T-helper 2 cell treated with Interferon-gamma antibody and Interleukin-4, amounts not matched to agents 5 μg/mL and 100 μg/mL, for 36 hours (primary cell): ENCODE results near the gene AMZ2.
"Not testable (repeated sequence)": the region's sequence is repeated elsewhere in the genome, so short reads cannot be mapped to it uniquely, and the experiment has no call there.

Experiments
- DNase-seq: peaks from one replicate; pipeline ENCODE4 v3.0.0; 2021; ENCODE audit warnings: low spot score
- H3K27ac Mint-ChIP-seq: one replicate; pipeline ENCODE4 v1.8.0; 2021; ENCODE audit warnings: mild to moderate bottlenecking, mixed read lengths
- H3K27me3 Mint-ChIP-seq: one replicate; pipeline ENCODE4 v1.8.0; 2021; ENCODE audit warnings: low read depth, mixed read lengths
- H3K36me3 Mint-ChIP-seq: one replicate; pipeline ENCODE4 v1.8.0; 2021; ENCODE audit warnings: low read depth, mixed read lengths
- H3K4me1 Mint-ChIP-seq: one replicate; pipeline ENCODE4 v1.8.0; 2021; ENCODE audit warnings: low read depth, mixed read lengths
- H3K4me3 Mint-ChIP-seq: one replicate; pipeline ENCODE4 v1.8.0; 2022; ENCODE audit warnings: mild to moderate bottlenecking, moderate library complexity, mixed read lengths
- H3K9me3 Mint-ChIP-seq: one replicate; pipeline ENCODE4 v1.8.0; 2021; ENCODE audit warnings: mixed read lengths

AMZ2 gene

GRCh38 chr17:68209191-68209900 is 38.5 kb upstream of the AMZ2 start:
- H3K4me3 Mint-ChIP-seq, H3K27ac Mint-ChIP-seq, H3K27me3 Mint-ChIP-seq, DNase-seq, H3K9me3 Mint-ChIP-seq: not testable (repeated sequence)
- Mint-ChIP-seq H3K36me3 (peaks cover 54% of the 10 kb centered on the region), H3K4me1 (peaks cover 37% of the 10 kb centered on the region)

- no peak overlapping the region for H3K4me3 Mint-ChIP-seq
- DNase-seq, result no peak
- H3K4me1 Mint-ChIP-seq, result peaks cover 40% of the 10 kb centered on the region
- H3K27me3 Mint-ChIP-seq, result no peaks in the 10 kb centered on the region
- H3K9me3 Mint-ChIP-seq, result no peaks in the 10 kb centered on the region
- H3K27ac Mint-ChIP-seq, result no peak overlapping the region
- H3K36me3 Mint-ChIP-seq, result peaks cover 60% of the 10 kb centered on the region
These were observed 37.1 kb upstream of the AMZ2 start for GRCh38 chr17:68210570-68211315.

- not testable (repeated sequence) for H3K9me3 Mint-ChIP-seq, DNase-seq, H3K4me3 Mint-ChIP-seq, H3K27me3 Mint-ChIP-seq
- Mint-ChIP-seq H3K27ac (peak overlapping the region; percentile 27), H3K36me3 (peaks cover 58% of the 10 kb centered on the region), H3K4me1 (peaks cover 28% of the 10 kb centered on the region)
These were observed 34.1 kb upstream of the AMZ2 start for GRCh38 chr17:68213428-68214411.

- not testable (repeated sequence) for H3K27ac Mint-ChIP-seq, DNase-seq, H3K4me3 Mint-ChIP-seq, H3K9me3 Mint-ChIP-seq, H3K27me3 Mint-ChIP-seq
- peaks cover 52% of the 10 kb centered on the region for H3K36me3 Mint-ChIP-seq
- H3K4me1 Mint-ChIP-seq, result peaks cover 24% of the 10 kb centered on the region
These were observed 32.4 kb upstream of the AMZ2 start for GRCh38 chr17:68215453-68215852.

- not testable (repeated sequence) for H3K27ac Mint-ChIP-seq, H3K27me3 Mint-ChIP-seq
These were observed 28.4 kb upstream of the AMZ2 start for GRCh38 chr17:68219429-68219828.

GRCh38 chr17:68220186-68220585 is 27.7 kb upstream of the AMZ2 start:
- not testable (repeated sequence) for H3K4me1 Mint-ChIP-seq, H3K27ac Mint-ChIP-seq, H3K27me3 Mint-ChIP-seq, H3K4me3 Mint-ChIP-seq, H3K9me3 Mint-ChIP-seq, DNase-seq
- peaks cover 35% of the 10 kb centered on the region for H3K36me3 Mint-ChIP-seq

More at GRCh38 chr17:68219429-68219828, 28.4 kb upstream of the AMZ2 start:
- peaks cover 38% of the 10 kb centered on the region for H3K36me3 Mint-ChIP-seq
- not testable (repeated sequence) for DNase-seq, H3K4me1 Mint-ChIP-seq, H3K4me3 Mint-ChIP-seq, H3K9me3 Mint-ChIP-seq

GRCh38 chr17:68220786-68221185 is 27.1 kb upstream of the AMZ2 start:
- H3K27me3 Mint-ChIP-seq, H3K4me3 Mint-ChIP-seq, H3K9me3 Mint-ChIP-seq, DNase-seq, H3K27ac Mint-ChIP-seq, H3K4me1 Mint-ChIP-seq: not testable (repeated sequence)
- peaks cover 32% of the 10 kb centered on the region for H3K36me3 Mint-ChIP-seq

- no peak for DNase-seq
- peak overlapping the region; percentile 52 for H3K27ac Mint-ChIP-seq
- H3K9me3 Mint-ChIP-seq, result no peaks in the 10 kb centered on the region
- H3K4me1 Mint-ChIP-seq, result peaks cover 8% of the 10 kb centered on the region
- no peaks in the 10 kb centered on the region for H3K27me3 Mint-ChIP-seq
- peaks cover 29% of the 10 kb centered on the region for H3K36me3 Mint-ChIP-seq
- no peak overlapping the region for H3K4me3 Mint-ChIP-seq
These were observed 26.1 kb upstream of the AMZ2 start for GRCh38 chr17:68221786-68222185.

GRCh38 chr17:68222606-68223005 is 25.2 kb upstream of the AMZ2 start:
- no peak for DNase-seq
- Mint-ChIP-seq H3K36me3 (peaks cover 31% of the 10 kb centered on the region), H3K9me3 (no peaks in the 10 kb centered on the region), H3K27me3 (no peaks in the 10 kb centered on the region), H3K27ac (peak overlapping the region; percentile 34), H3K4me3 (no peak overlapping the region), H3K4me1 (peaks cover 11% of the 10 kb centered on the region)

- peaks cover 26% of the 10 kb centered on the region for H3K4me1 Mint-ChIP-seq
- not testable (repeated sequence) for H3K9me3 Mint-ChIP-seq, H3K27me3 Mint-ChIP-seq, H3K4me3 Mint-ChIP-seq, H3K27ac Mint-ChIP-seq, DNase-seq
- peaks cover 24% of the 10 kb centered on the region for H3K36me3 Mint-ChIP-seq
These were observed 22.8 kb upstream of the AMZ2 start for GRCh38 chr17:68225055-68225454.

GRCh38 chr17:68228039-68228680 is 19.7 kb upstream of the AMZ2 start:
- H3K27me3 Mint-ChIP-seq, H3K9me3 Mint-ChIP-seq, H3K4me3 Mint-ChIP-seq: not testable (repeated sequence)
- peaks cover 23% of the 10 kb centered on the region for H3K4me1 Mint-ChIP-seq
- H3K36me3 Mint-ChIP-seq, result peaks cover 16% of the 10 kb centered on the region
- peak; percentile 50 for DNase-seq
- peak overlapping the region; percentile 83 for H3K27ac Mint-ChIP-seq

- no peak for DNase-seq
- no peak overlapping the region for H3K4me3 Mint-ChIP-seq
- H3K9me3 Mint-ChIP-seq, result no peaks in the 10 kb centered on the region
- H3K27ac Mint-ChIP-seq, result peak overlapping the region; percentile 5
- H3K27me3 Mint-ChIP-seq, result no peaks in the 10 kb centered on the region
- H3K36me3 Mint-ChIP-seq, result peaks cover 18% of the 10 kb centered on the region
- H3K4me1 Mint-ChIP-seq, result peaks cover 23% of the 10 kb centered on the region
These were observed 18.8 kb upstream of the AMZ2 start for GRCh38 chr17:68228817-68229570.

GRCh38 chr17:68229619-68230018 is 18.2 kb upstream of the AMZ2 start:
- H3K27me3 Mint-ChIP-seq, result no peaks in the 10 kb centered on the region
- DNase-seq, result no peak
- peaks cover 25% of the 10 kb centered on the region for H3K4me1 Mint-ChIP-seq
- H3K9me3 Mint-ChIP-seq, result no peaks in the 10 kb centered on the region
- H3K4me3 Mint-ChIP-seq, result no peak overlapping the region
- H3K36me3 Mint-ChIP-seq, result peaks cover 18% of the 10 kb centered on the region
- H3K27ac Mint-ChIP-seq, result no peak overlapping the region
